Lung (tissue), 12 donors: ENCODE results near the gene MARCHF3. TPM values are rescaled to one million over a fixed set of nuclear protein-coding genes. Genes with fewer than 3 reads are reported as not detected.

Experiments
- ATAC-seq: fragments of 200-7000 bp; cut with Tn5 transposase; one replicate; pipeline ENCODE4 v1.9.1; 2020; ENCODE audit warnings: moderate number of reproducible peaks; ENCODE audit not compliant: insufficient read depth, low FRiP score
- DNase-seq, 3 donors: peaks; one replicate each; pipeline ENCODE4 v3.0.0-alpha.2; 2013 to 2017
- H3K27ac ChIP-seq, 2 donors: one replicate each; pipeline ENCODE4 v1.5.1; 2013; ENCODE audit warnings: mild to moderate bottlenecking in 2 of 2, moderate library complexity in 2 of 2, control low read depth in 1 of 2, inconsistent platforms in 1 of 2, low read depth in 1 of 2, low read length in 1 of 2
- H3K27me3 ChIP-seq, 3 donors: one replicate each; pipeline ENCODE4 v1.5.1; 2013; ENCODE audit warnings: low read length in 2 of 3; ENCODE audit not compliant: control insufficient read depth in 3 of 3, insufficient read depth in 3 of 3
- H3K36me3 ChIP-seq, 4 donors: one replicate each; pipeline ENCODE4 v1.5.1; 2013; ENCODE audit warnings: low read length in 4 of 4, mild to moderate bottlenecking in 1 of 4, moderate library complexity in 1 of 4; ENCODE audit not compliant: control insufficient read depth in 4 of 4, insufficient read depth in 4 of 4
- H3K4me1 ChIP-seq, 5 donors: one replicate each; pipeline ENCODE4 v1.5.1; 2013; ENCODE audit warnings: low read length in 5 of 5, mild to moderate bottlenecking in 2 of 5, moderate library complexity in 1 of 5; ENCODE audit not compliant: control insufficient read depth in 5 of 5, insufficient read depth in 5 of 5
- H3K4me3 ChIP-seq: one replicate; pipeline ENCODE4 v1.5.1; 2013; ENCODE audit warnings: mild to moderate bottlenecking, control low read depth, moderate library complexity
- H3K9ac ChIP-seq, 2 donors: one replicate each; pipeline ENCODE4 v1.5.1; 2013; ENCODE audit warnings: low read length in 2 of 2, control low read depth in 1 of 2; ENCODE audit not compliant: insufficient read depth in 1 of 2
- H3K9me3 ChIP-seq, 4 donors: one replicate each; pipeline ENCODE4 v1.5.1; 2013; ENCODE audit warnings: low read length in 3 of 4, mild to moderate bottlenecking in 1 of 4, moderate library complexity in 1 of 4; ENCODE audit not compliant: control insufficient read depth in 4 of 4, insufficient read depth in 3 of 4
- CTCF ChIP-seq: IDR thresholded peaks from 2 replicates; pipeline ENCODE4 v1.5.1; 2012; ENCODE audit warnings: mild to moderate bottlenecking; ENCODE audit errors: control extremely low read depth, extremely low read depth
- WGBS, 2 donors: extraction: QIAGEN DNeasy Blood & Tissue Kit; methylation state at CpG; one replicate each; pipeline ENCODE4 v1.1.7; 2013; 5-methylcytosine and 5-hydroxymethylcytosine counted together
- polyA plus RNA-seq, 2 donors: library from polyadenylated mRNA; stranded (reverse); fragments of 200-250 nt; gene quantifications; one replicate each; pipeline ENCODE4 v1.2.1, GENCODE V29; 2013
- total RNA-seq, 2 donors: library from RNA; depleted of rRNA in 1 of 2; stranded (reverse); fragments of >200 nt in 1 of 2; gene quantifications; one replicate each; pipeline ENCODE4 v1.2.1, GENCODE V29; 2014 to 2021
- donor health status: control.
- donor health status: control.
- donor health status: Bipolar disorder and iron deficiency.
- donor health status: healthy.
- donor health status: DM: yes; HTN: yes; CAD: no.

Gene MARCHF3
- total and polyA plus RNA-seq, 4 donors, result 3.7 to 17.0 (median 13.1) TPM

- peaks cover 0 to 21% (median 5%) of the 10 kb centered on the region in 5 donors for H3K4me1 ChIP-seq
- no peaks in the 10 kb centered on the region for H3K9me3 ChIP-seq
- no peak overlapping the region for H3K4me3 ChIP-seq
- no peaks in the 10 kb centered on the region for H3K27me3 ChIP-seq
- H3K27ac ChIP-seq, result peak overlapping the region in 1 of 2 donors; percentile 78
- H3K36me3 ChIP-seq, result no peaks in the 10 kb centered on the region
- H3K9ac ChIP-seq, result no peak overlapping the region
- TF ChIP-seq CTCF, result no peak
- ATAC-seq (peak; percentile 47), DNase-seq (peak in 2 of 3 donors; percentile 45 to 48)
- 38 to 45% methylated on average over 2 of the region's 2 CpGs for WGBS, 2 donors
Measured at GRCh38 chr5:126970517-126971017, 59.8 kb downstream of the MARCHF3 start.

- no peak overlapping the region for H3K9ac ChIP-seq
- no peak for TF ChIP-seq CTCF
- H3K27me3 ChIP-seq, result no peaks in the 10 kb centered on the region
- DNase-seq (no peak), ATAC-seq (no peak)
- 69 to 91% methylated on average over 2 of the region's 2 CpGs for WGBS, 2 donors
- H3K36me3 ChIP-seq, result no peaks in the 10 kb centered on the region
- H3K4me3 ChIP-seq, result no peak overlapping the region
- H3K9me3 ChIP-seq, result no peaks in the 10 kb centered on the region
- no peak overlapping the region for H3K27ac ChIP-seq
- H3K4me1 ChIP-seq, result peaks cover 0 to 23% (median 5%) of the 10 kb centered on the region in 5 donors
Measured at GRCh38 chr5:126969548-126969947, 60.8 kb downstream of the MARCHF3 start.

- TF ChIP-seq CTCF, result no peak
- WGBS, 2 donors, result 92 to 94% methylated on average over 2 of the region's 2 CpGs
- Histone ChIP-seq H3K4me1 (peaks cover 0 to 30% (median 5%) of the 10 kb centered on the region in 5 donors), H3K4me3 (no peak overlapping the region), H3K9ac (no peak overlapping the region), H3K36me3 (no peaks in the 10 kb centered on the region), H3K27ac (no peak overlapping the region), H3K9me3 (no peaks in the 10 kb centered on the region), H3K27me3 (peaks cover 0 to 3% (median 0%) of the 10 kb centered on the region in 3 donors)
- ATAC-seq, result no peak
- DNase-seq, result no peak
Measured at GRCh38 chr5:126967808-126968466, 62.4 kb downstream of the MARCHF3 start.
